WTC11 (cell line): ENCODE measurements around the gene TP53BP1. TPM values are rescaled to one million over a fixed set of nuclear protein-coding genes. Genes with fewer than 3 reads are reported as not detected.

Experiments used
- ATAC-seq: fragments of 200-7000 bp; cut with Tn5 transposase; 2 replicates; pipeline ENCODE4 v1.10.0; 2021; ENCODE audit warnings: mild to moderate bottlenecking, moderate library complexity
- CTCF ChIA-PET: fragments of 300-600 bp; sonication (Branson Sonifier 250); formaldehyde crosslinking; loops from one replicate; lab custom pipeline; 2021; ENCODE audit warnings: antibody characterized with exemption; lab: Charles Lee
- POLR2A ChIA-PET: fragments of 350-600 bp; sonication (Branson Sonifier 250); formaldehyde crosslinking; loops from one replicate; lab custom pipeline; 2021; ENCODE audit warnings: antibody characterized with exemption; lab: Charles Lee
- DNase-seq: peaks from one replicate; pipeline ENCODE4 v3.0.0; 2021; ENCODE audit warnings: low spot score
- H3K27ac Mint-ChIP-seq: 2 replicates; pipeline ENCODE4 v1.8.0; 2021; ENCODE audit warnings: mixed read lengths
- H3K27me3 Mint-ChIP-seq: 2 replicates; pipeline ENCODE4 v1.8.0; 2021; ENCODE audit warnings: low read depth, mild to moderate bottlenecking, moderate library complexity, mixed read lengths
- H3K36me3 Mint-ChIP-seq: 2 replicates; pipeline ENCODE4 v1.8.0; 2021; ENCODE audit warnings: mixed read lengths
- H3K4me1 Mint-ChIP-seq: 2 replicates; pipeline ENCODE4 v1.8.0; 2022; ENCODE audit warnings: mixed read lengths
- H3K4me3 Mint-ChIP-seq: 2 replicates; pipeline ENCODE4 v1.8.0; 2021; ENCODE audit warnings: mild to moderate bottlenecking, moderate library complexity, mixed read lengths
- H3K9me3 Mint-ChIP-seq: 2 replicates; pipeline ENCODE4 v1.8.0; 2021; ENCODE audit warnings: mixed read lengths
- FOXK1 ChIP-seq: sonication (generic); formaldehyde crosslinking; IDR thresholded peaks from 2 replicates; pipeline ENCODE4 v1.8.0; 2022; ENCODE audit warnings: mild to moderate bottlenecking, moderate library complexity, missing genetic modification reagents
- HMGA2 ChIP-seq: fragments of 250-450 bp; sonication (Bioruptor Pico); IDR thresholded peaks from 2 replicates; pipeline ENCODE4 v1.4.0; 2021; ENCODE audit warnings: mild to moderate bottlenecking, moderate library complexity
- NFATC4 ChIP-seq: fragments of 250-450 bp; sonication (Bioruptor Pico); IDR thresholded peaks from 2 replicates; pipeline ENCODE4 v1.9.0; 2021; ENCODE audit warnings: mild to moderate bottlenecking
- NR1H2 ChIP-seq: sonication (generic); formaldehyde crosslinking; IDR thresholded peaks from 2 replicates; pipeline ENCODE4 v1.9.0; 2021; ENCODE audit warnings: mild to moderate bottlenecking, moderate library complexity, missing genetic modification reagents
- SOX15 ChIP-seq: fragments of 250-450 bp; sonication (Bioruptor Pico); IDR thresholded peaks from 2 replicates; pipeline ENCODE4 v1.9.0; 2021; ENCODE audit warnings: mild to moderate bottlenecking
- ZBTB21 ChIP-seq: sonication (generic); formaldehyde crosslinking; IDR thresholded peaks from 2 replicates; pipeline ENCODE4 v1.8.1; 2023; ENCODE audit warnings: mild to moderate bottlenecking, missing genetic modification reagents, borderline replicate concordance
- ZNF138 ChIP-seq: sonication (generic); formaldehyde crosslinking; conservative IDR thresholded peaks from 2 replicates; pipeline ENCODE4 v1.8.1; 2022; ENCODE audit warnings: mild to moderate bottlenecking, moderate library complexity, missing genetic modification reagents
- total RNA-seq: library from RNA; stranded (reverse); gene quantifications from 3 replicates; pipeline ENCODE4 v1.2.3, GENCODE V29; 2021
- TF ChIP-seq, protein P1 (sequence below): sonication (generic); formaldehyde crosslinking; conservative IDR thresholded peaks from 2 replicates; pipeline ENCODE4 v1.8.1; 2023; ENCODE audit warnings: mild to moderate bottlenecking, low read depth, missing genetic modification reagents, moderate library complexity
- TF ChIP-seq, protein P2 (sequence below): sonication (generic); formaldehyde crosslinking; IDR thresholded peaks from 2 replicates; pipeline ENCODE4 v1.8.1; 2022; ENCODE audit warnings: low read depth, missing genetic modification reagents, borderline replicate concordance
- TF ChIP-seq, protein P3 (sequence below): fragments of 250-450 bp; sonication (Bioruptor Pico); IDR thresholded peaks from 2 replicates; pipeline ENCODE4 v1.8.0; 2021; ENCODE audit warnings: mild to moderate bottlenecking
- TF ChIP-seq, protein P4 (sequence below): sonication (generic); formaldehyde crosslinking; IDR thresholded peaks from 2 replicates; pipeline ENCODE4 v1.8.1; 2022; ENCODE audit warnings: mild to moderate bottlenecking, moderate library complexity, missing genetic modification reagents
- TF ChIP-seq, protein P5 (sequence below): sonication (generic); formaldehyde crosslinking; IDR thresholded peaks from 2 replicates; pipeline ENCODE4 v1.8.1; 2022; ENCODE audit warnings: missing genetic modification reagents, borderline replicate concordance
- TF ChIP-seq, protein P6 (sequence below): sonication (generic); formaldehyde crosslinking; IDR thresholded peaks from 2 replicates; pipeline ENCODE4 v1.8.1; 2023; ENCODE audit warnings: mild to moderate bottlenecking, missing genetic modification reagents, borderline replicate concordance
- TF ChIP-seq, protein P7 (sequence below): sonication (generic); formaldehyde crosslinking; IDR thresholded peaks from 2 replicates; pipeline ENCODE4 v1.8.0; 2022; ENCODE audit warnings: mild to moderate bottlenecking, missing genetic modification reagents

The TP53BP1 gene
- total RNA-seq, 1 experiment from 2014 or later = 67.1 TPM

DNA sequence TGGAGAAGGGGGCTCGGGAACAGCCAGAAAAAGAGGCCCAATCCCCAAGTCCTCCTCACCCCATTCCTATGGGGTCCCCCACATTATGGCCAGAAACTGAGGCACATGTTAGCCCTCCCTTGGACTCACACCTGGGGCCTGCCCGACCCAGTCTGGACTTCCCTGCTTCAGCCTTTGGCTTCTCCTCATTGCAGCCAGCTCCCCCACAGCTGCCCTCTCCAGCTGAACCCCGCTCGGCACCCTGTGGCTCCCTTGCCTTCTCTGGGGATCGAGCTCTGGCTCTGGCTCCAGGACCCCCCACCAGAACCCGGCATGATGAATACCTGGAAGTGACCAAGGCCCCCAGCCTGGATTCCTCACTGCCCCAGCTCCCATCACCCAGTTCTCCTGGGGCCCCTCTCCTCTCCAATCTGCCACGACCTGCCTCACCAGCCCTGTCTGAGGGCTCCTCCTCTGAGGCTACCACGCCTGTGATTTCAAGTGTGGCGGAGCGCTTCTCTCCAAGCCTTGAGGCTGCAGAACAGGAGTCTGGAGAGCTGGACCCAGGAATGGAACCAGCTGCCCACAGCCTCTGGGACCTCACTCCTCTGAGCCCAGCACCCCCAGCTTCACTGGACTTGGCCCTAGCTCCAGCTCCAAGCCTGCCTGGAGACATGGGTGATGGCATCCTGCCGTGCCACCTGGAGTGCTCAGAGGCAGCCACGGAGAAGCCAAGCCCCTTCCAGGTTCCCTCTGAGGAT, 35.0 kb upstream of the TP53BP1 start:
- no peak for DNase-seq
- ChIA-PET CTCF (interaction anchor here (0.7 to 1.7 kb wide), 6 partner anchors 10 to 87 kb away, joined by 3 to 11 read pairs (median 4); no protein-coding TSS in a partner anchor), POLR2A (no interaction called here)
- Mint-ChIP-seq H3K27me3 (peaks cover 3% of the 10 kb centered on the region; the same call in 1 of the 2 replicates), H3K9me3 (no peaks in the 10 kb centered on the region), H3K4me3 (no peak overlapping the region), H3K4me1 (peaks cover 21% of the 10 kb centered on the region), H3K36me3 (no peaks in the 10 kb centered on the region), H3K27ac (no peak overlapping the region)
- TF ChIP-seq FOXK1 (CRISPR knock-in tag) (no peak), HMGA2 (CRISPR knock-in tag) (no peak), NR1H2 (CRISPR knock-in tag) (no peak)
- TF ChIP-seq, protein P1, sequence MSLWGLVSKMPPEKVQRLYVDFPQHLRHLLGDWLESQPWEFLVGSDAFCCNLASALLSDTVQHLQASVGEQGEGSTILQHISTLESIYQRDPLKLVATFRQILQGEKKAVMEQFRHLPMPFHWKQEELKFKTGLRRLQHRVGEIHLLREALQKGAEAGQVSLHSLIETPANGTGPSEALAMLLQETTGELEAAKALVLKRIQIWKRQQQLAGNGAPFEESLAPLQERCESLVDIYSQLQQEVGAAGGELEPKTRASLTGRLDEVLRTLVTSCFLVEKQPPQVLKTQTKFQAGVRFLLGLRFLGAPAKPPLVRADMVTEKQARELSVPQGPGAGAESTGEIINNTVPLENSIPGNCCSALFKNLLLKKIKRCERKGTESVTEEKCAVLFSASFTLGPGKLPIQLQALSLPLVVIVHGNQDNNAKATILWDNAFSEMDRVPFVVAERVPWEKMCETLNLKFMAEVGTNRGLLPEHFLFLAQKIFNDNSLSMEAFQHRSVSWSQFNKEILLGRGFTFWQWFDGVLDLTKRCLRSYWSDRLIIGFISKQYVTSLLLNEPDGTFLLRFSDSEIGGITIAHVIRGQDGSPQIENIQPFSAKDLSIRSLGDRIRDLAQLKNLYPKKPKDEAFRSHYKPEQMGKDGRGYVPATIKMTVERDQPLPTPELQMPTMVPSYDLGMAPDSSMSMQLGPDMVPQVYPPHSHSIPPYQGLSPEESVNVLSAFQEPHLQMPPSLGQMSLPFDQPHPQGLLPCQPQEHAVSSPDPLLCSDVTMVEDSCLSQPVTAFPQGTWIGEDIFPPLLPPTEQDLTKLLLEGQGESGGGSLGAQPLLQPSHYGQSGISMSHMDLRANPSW (CRISPR knock-in tag) = no peak
- ATAC-seq = no peak

DNA sequence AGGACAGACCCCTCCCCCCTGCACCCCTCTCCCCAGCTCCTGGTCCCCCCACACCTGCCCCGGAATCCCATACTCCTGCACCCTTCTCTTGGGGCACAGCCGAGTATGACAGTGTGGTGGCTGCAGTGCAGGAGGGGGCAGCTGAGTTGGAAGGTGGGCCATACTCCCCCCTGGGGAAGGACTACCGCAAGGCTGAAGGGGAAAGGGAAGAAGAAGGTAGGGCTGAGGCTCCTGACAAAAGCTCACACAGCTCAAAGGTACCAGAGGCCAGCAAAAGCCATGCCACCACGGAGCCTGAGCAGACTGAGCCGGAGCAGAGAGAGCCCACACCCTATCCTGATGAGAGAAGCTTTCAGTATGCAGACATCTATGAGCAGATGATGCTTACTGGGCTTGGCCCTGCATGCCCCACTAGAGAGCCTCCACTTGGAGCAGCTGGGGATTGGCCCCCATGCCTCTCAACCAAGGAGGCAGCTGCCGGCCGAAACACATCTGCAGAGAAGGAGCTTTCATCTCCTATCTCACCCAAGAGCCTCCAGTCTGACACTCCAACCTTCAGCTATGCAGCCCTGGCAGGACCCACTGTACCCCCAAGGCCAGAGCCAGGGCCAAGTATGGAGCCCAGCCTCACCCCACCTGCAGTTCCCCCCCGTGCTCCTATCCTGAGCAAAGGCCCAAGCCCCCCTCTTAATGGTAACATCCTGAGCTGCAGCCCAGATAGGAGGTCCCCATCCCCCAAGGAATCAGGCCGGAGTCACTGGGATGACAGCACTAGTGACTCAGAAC, 34.3 kb upstream of the TP53BP1 start:
- H3K27me3 Mint-ChIP-seq = peaks cover 4% of the 10 kb centered on the region; the same call in 1 of the 2 replicates
- ChIA-PET CTCF (interaction anchor here (0.7 to 1.7 kb wide), 4 partner anchors 9 to 86 kb away, joined by 3 to 11 read pairs (median 6); no protein-coding TSS in a partner anchor), POLR2A (no interaction called here)
- H3K36me3 Mint-ChIP-seq = no peaks in the 10 kb centered on the region
- no peaks in the 10 kb centered on the region for H3K9me3 Mint-ChIP-seq
- no peak for ATAC-seq
- no peak overlapping the region for H3K27ac Mint-ChIP-seq
- H3K4me3 Mint-ChIP-seq = no peak overlapping the region
- peaks cover 21% of the 10 kb centered on the region for H3K4me1 Mint-ChIP-seq
- no peak for DNase-seq
- TF ChIP-seq, protein P2, sequence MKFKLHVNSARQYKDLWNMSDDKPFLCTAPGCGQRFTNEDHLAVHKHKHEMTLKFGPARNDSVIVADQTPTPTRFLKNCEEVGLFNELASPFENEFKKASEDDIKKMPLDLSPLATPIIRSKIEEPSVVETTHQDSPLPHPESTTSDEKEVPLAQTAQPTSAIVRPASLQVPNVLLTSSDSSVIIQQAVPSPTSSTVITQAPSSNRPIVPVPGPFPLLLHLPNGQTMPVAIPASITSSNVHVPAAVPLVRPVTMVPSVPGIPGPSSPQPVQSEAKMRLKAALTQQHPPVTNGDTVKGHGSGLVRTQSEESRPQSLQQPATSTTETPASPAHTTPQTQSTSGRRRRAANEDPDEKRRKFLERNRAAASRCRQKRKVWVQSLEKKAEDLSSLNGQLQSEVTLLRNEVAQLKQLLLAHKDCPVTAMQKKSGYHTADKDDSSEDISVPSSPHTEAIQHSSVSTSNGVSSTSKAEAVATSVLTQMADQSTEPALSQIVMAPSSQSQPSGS (CRISPR knock-in tag) = no peak
- TF ChIP-seq, protein P3, sequence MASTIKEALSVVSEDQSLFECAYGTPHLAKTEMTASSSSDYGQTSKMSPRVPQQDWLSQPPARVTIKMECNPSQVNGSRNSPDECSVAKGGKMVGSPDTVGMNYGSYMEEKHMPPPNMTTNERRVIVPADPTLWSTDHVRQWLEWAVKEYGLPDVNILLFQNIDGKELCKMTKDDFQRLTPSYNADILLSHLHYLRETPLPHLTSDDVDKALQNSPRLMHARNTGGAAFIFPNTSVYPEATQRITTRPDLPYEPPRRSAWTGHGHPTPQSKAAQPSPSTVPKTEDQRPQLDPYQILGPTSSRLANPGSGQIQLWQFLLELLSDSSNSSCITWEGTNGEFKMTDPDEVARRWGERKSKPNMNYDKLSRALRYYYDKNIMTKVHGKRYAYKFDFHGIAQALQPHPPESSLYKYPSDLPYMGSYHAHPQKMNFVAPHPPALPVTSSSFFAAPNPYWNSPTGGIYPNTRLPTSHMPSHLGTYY (CRISPR knock-in tag) = no peak
- TF ChIP-seq, protein P4, sequence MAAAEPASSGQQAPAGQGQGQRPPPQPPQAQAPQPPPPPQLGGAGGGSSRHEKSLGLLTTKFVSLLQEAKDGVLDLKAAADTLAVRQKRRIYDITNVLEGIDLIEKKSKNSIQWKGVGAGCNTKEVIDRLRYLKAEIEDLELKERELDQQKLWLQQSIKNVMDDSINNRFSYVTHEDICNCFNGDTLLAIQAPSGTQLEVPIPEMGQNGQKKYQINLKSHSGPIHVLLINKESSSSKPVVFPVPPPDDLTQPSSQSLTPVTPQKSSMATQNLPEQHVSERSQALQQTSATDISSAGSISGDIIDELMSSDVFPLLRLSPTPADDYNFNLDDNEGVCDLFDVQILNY (CRISPR knock-in tag) = no peak
- TF ChIP-seq, protein P1 (CRISPR knock-in tag) = no peak
- TF ChIP-seq, protein P5, sequence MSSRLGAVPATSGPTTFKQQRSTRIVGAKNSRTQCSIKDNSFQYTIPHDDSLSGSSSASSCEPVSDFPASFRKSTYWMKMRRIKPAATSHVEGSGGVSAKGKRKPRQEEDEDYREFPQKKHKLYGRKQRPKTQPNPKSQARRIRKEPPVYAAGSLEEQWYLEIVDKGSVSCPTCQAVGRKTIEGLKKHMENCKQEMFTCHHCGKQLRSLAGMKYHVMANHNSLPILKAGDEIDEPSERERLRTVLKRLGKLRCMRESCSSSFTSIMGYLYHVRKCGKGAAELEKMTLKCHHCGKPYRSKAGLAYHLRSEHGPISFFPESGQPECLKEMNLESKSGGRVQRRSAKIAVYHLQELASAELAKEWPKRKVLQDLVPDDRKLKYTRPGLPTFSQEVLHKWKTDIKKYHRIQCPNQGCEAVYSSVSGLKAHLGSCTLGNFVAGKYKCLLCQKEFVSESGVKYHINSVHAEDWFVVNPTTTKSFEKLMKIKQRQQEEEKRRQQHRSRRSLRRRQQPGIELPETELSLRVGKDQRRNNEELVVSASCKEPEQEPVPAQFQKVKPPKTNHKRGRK (CRISPR knock-in tag) = no peak
- TF ChIP-seq ZNF138 (CRISPR knock-in tag) (no peak), NFATC4 (no peak), ZBTB21 (CRISPR knock-in tag) (no peak), SOX15 (CRISPR knock-in tag) (no peak)
- TF ChIP-seq, protein P6, sequence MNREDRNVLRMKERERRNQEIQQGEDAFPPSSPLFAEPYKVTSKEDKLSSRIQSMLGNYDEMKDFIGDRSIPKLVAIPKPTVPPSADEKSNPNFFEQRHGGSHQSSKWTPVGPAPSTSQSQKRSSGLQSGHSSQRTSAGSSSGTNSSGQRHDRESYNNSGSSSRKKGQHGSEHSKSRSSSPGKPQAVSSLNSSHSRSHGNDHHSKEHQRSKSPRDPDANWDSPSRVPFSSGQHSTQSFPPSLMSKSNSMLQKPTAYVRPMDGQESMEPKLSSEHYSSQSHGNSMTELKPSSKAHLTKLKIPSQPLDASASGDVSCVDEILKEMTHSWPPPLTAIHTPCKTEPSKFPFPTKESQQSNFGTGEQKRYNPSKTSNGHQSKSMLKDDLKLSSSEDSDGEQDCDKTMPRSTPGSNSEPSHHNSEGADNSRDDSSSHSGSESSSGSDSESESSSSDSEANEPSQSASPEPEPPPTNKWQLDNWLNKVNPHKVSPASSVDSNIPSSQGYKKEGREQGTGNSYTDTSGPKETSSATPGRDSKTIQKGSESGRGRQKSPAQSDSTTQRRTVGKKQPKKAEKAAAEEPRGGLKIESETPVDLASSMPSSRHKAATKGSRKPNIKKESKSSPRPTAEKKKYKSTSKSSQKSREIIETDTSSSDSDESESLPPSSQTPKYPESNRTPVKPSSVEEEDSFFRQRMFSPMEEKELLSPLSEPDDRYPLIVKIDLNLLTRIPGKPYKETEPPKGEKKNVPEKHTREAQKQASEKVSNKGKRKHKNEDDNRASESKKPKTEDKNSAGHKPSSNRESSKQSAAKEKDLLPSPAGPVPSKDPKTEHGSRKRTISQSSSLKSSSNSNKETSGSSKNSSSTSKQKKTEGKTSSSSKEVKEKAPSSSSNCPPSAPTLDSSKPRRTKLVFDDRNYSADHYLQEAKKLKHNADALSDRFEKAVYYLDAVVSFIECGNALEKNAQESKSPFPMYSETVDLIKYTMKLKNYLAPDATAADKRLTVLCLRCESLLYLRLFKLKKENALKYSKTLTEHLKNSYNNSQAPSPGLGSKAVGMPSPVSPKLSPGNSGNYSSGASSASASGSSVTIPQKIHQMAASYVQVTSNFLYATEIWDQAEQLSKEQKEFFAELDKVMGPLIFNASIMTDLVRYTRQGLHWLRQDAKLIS (CRISPR knock-in tag) = no peak
- TF ChIP-seq, protein P7, sequence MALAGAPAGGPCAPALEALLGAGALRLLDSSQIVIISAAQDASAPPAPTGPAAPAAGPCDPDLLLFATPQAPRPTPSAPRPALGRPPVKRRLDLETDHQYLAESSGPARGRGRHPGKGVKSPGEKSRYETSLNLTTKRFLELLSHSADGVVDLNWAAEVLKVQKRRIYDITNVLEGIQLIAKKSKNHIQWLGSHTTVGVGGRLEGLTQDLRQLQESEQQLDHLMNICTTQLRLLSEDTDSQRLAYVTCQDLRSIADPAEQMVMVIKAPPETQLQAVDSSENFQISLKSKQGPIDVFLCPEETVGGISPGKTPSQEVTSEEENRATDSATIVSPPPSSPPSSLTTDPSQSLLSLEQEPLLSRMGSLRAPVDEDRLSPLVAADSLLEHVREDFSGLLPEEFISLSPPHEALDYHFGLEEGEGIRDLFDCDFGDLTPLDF (CRISPR knock-in tag) = no peak
